HG03025 (cell line): ENCODE measurements around the gene OR2T33.
"Not testable (repeated sequence)": the region's sequence is repeated elsewhere in the genome, so short reads cannot be mapped to it uniquely, and the experiment has no call there.

Source experiments
- ATAC-seq: cut with Tn5 transposase; IDR thresholded peaks from one replicate; pipeline ENCODE4 v1.9.1; 2021; ENCODE audit warnings: mild to moderate bottlenecking, moderate library complexity; ENCODE audit not compliant: unreplicated experiment, low FRiP score

OR2T33 gene, protein sequence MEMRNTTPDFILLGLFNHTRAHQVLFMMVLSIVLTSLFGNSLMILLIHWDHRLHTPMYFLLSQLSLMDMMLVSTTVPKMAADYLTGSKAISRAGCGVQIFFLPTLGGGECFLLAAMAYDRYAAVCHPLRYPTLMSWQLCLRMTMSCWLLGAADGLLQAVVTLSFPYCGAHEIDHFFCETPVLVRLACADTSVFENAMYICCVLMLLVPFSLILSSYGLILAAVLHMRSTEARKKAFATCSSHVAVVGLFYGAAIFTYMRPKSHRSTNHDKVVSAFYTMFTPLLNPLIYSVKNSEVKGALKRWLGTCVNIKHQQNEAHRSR

DNA sequence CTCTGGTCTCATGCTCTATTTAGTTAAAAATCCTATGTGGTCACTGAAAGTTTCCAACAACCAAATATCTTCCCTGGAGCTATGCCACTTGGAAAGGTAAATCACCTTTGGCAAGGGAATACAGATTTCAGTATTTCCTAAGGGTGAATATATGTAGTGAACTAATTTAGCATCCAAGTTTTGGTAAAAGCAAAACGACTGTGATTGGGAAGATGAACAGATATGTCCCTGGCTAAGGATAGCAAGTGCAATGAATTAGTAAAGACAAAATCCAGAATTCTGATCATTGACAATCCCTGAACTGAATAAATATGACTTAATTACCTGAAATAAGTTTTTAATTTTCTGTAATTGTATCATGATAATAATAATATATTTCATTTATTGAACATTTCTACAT is at the start of gene OR2T33:
OR2T33 (minus strand) TSS at position 101 of the 400 bp plus-strand sequence. CDS start 4,162 bp downstream, outside the sequence.
- no peak for ATAC-seq

DNA sequence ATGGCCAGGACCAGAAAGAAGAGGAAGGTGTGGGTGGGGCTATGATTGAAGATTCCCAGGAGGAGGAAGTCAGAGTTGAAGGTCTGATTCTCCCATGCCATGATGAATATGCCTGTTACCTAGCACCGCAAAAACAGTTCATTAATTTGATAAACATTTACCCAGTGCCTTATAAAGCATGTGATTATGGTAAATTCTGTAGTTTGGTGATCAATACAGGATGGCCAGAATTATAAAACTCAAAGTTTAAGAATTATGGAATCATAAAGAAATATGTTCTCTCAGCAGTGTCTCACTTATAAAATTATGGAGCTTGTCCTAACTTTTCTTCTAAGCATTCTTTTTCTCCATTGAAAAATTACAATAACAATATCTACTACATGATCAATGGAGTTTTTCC is 46.7 kb upstream of the OR2T33 start, which contains the start of gene OR2M7:
OR2M7 (minus strand) TSS at position 101 of the 400 bp plus-strand sequence; CDS start at position 101, 0 bp downstream.
- ATAC-seq = no peak

DNA sequence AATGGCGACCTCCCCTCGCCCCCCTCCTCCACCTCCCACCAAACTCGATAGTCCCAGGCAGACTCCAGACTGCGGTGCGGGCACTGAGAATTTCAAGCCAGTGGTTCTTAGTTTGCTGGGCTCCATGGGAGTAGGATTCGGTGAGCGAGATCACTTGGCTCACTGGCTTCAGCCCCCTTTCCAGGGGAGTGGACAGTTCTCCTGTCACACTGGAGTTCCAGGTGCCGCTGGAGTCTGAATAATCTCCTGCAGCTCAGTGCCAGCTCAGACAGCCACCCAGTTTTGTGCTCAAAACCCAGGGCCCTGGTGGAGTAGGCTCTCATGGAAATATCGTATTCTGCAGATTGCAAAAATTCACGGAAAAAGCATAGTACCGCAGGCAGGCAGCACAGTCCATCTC is 39.0 kb upstream of the OR2T33 start:
- ATAC-seq = no peak

DNA sequence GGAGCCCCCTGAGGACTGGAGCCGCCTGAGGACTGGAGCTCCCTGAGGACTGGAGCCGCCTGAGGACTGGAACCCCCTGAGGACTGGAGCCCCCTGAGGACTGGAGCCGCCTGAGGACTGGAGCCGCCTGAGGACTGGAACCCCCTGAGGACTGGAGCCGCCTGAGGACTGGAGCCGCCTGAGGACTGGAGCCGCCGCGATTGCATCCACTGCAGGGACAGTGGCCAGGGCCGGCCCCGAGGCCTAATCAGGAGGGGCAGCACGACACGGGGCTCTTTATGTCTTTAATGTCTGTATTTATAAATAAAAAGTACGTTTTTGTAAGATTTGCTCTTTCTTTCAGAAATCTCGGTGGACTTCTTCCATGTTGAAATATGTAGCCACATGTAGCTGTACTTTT is 29.0 kb upstream of the OR2T33 start:
- not testable (repeated sequence) for ATAC-seq

DNA sequence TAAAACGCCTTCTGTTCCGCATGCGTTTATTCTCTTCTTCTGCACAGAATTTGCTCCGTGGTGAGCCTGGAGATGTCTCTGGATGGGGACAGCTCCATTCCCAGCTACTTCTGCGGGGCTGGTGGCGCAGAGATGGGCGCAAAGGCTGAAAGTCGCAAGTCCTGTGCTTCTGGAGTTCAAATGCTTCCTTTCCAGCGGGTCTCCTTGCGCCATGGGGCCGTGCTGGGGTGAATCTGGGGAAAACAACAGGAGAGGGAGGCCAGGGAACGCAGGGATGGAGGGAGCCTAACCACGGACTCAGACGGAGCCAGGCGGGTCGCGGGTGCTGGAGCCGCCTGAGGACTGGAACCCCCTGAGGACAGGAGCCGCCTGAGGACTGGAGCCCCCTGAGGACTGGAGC is 28.3 kb upstream of the OR2T33 start:
- no peak for ATAC-seq

DNA sequence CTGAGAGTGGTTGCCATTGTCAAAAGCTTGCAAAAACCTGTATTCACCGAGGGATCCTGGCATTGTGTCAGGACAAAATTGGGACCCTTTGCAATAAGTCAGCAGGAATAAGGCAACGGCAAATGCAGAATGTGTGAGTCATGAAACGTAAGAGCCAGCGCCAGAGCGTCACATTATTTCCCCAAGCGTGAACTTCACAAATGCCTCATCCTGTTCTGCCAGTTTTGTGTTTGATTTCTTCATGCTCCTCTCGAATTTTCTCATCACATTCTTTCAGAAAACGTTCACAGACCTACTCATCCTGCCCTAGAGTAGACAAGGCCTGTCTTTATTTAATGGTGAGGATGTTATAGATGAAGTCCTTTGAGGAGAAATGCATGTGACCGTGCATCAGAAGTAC is 27.9 kb upstream of the OR2T33 start:
- not testable (repeated sequence) for ATAC-seq

DNA sequence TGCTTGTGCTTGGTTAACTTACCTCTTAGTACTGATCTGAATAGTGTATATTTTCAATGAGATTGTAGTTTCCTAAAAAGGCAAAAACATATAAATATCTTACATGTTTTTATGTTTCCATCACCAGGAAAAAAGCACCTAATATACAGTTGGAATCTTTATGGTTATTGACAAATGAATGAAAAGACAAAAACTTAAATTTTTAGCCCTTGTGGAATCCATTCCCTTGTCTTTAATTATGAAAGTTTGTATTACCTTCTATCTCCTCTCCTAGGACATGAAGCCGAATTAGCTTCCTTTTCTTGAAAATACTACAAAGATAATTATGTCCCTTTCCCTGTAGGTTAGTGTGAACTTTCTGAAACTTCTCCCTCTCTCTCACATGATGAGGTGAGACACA is 25.5 kb upstream of the OR2T33 start, which contains the start of gene OR2T12:
OR2T12 (minus strand) TSS at position 101 of the 400 bp plus-strand sequence. CDS start 7,846 bp downstream, outside the sequence.
- ATAC-seq = no peak

DNA sequence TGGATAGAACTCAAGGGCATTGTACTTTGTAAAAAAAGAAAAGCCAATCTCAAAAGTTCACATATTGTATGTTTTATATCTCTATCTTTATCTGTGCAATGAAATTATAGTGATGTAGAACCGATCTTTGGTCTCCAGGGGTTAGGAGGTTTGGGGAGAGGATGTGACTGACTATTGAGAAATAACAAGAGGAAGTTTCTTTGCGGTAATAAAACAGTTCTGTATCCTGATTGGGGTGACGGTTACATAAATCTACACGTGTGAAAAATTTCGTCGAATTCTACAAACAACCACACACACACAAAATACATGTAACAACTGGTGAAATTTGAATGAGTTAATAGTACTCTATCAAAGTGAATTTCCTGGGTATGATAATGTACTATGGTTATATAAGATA is 10.6 kb upstream of the OR2T33 start:
- ATAC-seq = no peak

DNA sequence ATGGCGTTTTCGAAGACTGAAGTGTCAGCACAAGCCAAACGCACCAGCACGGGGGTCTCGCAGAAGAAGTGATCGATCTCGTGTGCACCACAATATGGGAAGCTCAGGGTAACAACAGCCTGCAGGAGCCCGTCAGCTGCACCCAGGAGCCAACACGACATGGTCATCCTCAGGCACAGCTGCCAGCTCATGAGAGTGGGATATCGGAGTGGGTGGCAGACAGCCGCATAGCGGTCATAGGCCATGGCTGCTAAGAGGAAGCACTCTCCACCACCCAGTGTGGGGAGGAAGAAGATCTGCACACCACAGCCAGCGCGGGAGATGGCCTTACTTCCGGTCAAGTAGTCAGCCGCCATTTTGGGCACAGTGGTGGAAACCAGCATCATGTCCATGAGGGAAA is 4.6 kb downstream of the OR2T33 start:
- ATAC-seq = not testable (repeated sequence)

DNA sequence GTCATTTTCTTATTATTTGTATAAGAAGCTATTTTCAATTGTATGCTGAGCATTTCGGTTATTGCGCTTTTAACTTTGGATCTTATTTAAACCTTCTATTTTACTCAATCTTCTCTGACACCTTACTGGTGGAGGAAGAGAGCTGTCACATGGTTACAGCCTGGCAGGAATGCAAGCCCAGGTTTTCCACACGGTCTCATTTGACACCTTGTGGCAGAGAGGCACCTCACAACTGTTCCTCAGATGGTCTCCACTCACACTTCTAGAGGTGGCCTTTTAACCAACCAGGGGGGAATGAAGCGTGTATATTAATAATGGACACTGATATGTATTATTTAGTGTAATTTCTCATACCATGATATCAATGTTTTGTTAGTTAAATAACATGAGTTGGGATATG is 9.6 kb downstream of the OR2T33 start:
- no peak for ATAC-seq

DNA sequence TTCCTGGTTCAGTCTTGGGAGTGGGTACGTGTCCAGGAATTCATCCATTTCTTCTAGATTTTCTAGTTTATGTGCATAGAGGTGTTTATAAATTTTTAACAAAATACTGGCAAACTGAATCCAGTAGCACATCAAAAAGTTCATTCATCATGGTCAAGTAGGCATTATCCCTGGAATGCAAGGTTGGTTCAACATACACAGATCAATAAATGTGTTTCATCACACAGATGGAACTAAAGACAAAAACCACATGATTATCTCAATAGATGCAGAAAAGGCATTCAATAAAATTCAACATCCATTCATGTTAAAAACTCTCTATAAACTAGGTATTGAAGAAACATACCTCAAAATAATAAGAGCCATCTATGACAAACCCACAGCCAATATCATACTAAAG is 18.5 kb downstream of the OR2T33 start:
- ATAC-seq = not testable (repeated sequence)

DNA sequence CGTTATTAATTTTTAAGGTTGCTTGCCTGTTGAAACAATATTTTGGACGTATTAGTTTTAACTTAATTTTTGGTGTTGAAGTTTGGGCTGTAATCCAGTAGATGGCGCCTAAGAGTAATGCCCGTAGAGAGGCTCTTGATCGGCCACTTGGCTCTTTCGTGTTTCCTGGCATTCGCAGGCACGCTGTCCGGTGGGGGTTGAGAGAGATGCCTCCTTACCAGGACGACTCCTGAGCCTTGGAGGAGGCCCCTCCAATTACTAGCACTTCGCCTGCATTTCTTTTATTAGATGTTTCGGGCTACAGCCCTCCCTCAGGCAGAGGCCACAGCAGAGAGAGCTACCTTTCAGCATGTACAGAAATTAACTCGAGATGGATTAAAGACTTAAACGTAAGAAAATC is 34.6 kb downstream of the OR2T33 start:
- peak; percentile 85 for ATAC-seq

DNA sequence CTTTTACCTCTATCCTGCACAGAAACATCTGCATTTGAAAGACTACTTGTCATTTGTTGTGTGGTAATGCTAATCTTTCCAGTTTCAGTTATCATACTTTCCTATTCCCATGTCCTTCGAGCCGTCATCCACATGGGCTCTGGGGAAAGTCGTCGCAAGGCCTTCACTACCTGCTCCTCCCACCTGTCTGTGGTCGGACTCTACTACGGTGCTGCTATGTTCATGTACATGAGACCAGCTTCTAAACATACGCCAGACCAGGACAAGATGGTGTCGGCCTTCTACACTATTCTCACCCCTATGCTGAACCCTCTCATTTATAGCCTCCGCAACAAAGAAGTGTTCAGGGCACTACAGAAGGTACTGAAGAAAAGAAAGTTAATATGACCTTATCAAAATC is 38.3 kb downstream of the OR2T33 start:
- no peak for ATAC-seq

DNA sequence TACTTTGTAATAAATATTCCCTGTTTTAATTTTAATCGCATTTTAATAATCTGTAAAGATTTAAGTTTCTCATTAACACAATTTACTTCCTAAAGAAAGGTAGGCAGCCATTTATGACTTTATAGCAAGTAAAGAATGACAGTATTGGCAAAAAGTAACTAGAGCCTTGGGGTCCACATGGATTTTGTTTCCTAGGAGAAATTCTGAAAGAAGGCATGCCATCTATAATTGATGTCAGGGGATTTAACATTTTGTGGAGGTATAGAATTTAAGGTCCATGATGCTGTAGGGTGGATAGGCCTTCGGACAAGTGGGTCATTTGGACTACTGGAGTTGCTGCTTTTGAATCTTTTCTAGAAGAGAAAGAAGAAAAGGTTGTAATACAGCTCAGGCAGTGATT is 46.7 kb downstream of the OR2T33 start, which contains the start of gene OR2M4:
OR2M4 (plus strand) TSS at position 301 of the 400 bp plus-strand sequence. CDS start 7,512 bp downstream, outside the sequence.
- ATAC-seq = no peak

DNA sequence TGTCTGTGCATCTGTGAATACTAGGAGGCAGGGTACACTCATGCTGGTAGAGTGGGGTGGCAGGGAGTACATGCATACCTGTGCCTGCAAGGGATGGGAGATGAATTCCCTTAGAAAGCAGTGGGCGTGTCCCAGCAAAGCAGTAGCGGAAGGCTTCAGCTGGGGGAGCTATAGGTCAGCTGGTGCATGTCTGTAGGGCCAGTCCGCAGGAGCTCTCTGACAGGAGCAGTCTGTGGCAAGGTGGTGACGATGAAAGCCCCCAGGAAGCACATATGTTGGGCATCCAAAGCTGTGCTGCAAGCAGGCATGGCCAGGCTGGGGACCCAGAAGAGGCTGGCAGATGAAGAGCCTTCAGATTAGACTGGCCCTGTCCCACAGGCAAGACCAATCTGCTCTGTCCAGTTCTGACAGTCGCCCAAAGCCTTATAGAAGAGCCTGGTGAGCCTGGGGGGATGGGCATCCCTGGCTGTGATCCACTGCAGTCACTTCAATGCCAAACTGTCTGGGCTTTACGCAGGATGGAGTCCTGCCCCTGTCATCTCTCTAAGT is 48.3 kb downstream of the OR2T33 start:
- ATAC-seq = no peak

DNA sequence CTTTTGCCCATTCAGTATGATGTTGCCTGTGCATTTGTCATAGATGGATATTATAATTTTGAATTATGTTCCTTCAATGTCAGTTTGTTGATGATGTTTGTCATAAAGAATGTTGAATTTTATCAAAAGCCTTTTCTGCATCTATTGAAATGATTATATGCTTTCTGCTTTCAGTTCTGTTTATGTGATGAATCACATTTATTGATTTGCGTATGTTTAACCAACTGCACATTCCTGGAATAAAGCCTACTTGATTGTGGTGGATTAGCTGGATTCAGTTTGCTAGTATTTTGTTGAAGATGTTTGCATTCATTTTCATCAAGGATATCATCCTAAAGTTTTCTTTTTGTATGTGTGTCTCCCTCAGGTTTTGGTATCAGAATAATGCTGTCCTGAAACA is 52.2 kb downstream of the OR2T33 start:
- no peak for ATAC-seq
